Measurements from ENCODE around the gene SLC13A2.

- TF ChIP-seq CTCF (IDR thresholded peaks at IDR 0.05 in 4 of 5, conservative IDR thresholded peaks at IDR 0.05 in 1 of 5) (no peak), POLR2A (IDR thresholded peaks at IDR 0.05) (no peak)
Measured at GRCh38 chr17:28467456-28468025, 5.9 kb upstream of the SLC13A2 start.

Measured in gastrocnemius medialis (tissue), 4 donors.